ENCODE data around the gene KLHL9. TPM values are rescaled to one million over a fixed set of nuclear protein-coding genes. Genes with fewer than 3 reads are reported as not detected.

Gene KLHL9
- total and polyA plus RNA-seq, 2 of the 13 experiments (the other 11 are each of a cell fraction or from before 2014, with no cell fraction given), result 8.7 to 17.7 TPM

DNA sequence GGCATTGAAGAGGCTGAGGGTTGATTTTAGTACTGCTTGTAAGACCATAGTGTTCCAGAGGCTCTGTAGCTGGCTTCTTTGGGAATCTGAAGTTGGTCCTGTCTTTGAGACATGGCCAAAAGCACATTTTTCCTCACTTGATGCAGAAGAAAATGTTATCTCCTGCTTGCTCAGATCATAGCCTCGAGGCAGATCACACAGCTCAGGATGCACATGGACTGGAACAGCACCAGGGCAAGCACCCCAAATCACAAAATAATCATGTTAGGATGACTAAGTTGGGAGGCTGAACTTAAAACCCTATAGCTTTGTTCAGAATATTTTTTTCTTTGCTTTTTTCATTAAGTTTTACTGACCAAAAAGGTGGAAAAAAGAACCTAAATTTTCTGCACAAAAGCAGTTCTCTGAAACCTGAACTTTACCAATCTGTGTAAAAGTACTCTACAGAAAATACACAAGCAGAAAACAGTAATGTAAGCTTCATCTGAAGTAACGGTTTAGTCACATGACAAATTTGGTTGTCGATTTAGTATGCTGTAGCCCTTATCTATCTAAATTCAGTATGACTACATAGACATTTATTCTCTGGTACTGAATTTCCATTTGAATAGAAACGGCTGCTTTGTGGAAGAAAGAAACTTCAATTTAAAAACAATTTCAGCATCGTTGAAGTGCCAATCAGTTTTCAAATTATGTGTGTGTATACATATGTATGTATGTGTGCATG is 3.4 kb downstream of the KLHL9 start (continued):
- no peak for TF ChIP-seq RBAK (CRISPR knock-in tag; IDR thresholded peaks at IDR 0.05)

DNA sequence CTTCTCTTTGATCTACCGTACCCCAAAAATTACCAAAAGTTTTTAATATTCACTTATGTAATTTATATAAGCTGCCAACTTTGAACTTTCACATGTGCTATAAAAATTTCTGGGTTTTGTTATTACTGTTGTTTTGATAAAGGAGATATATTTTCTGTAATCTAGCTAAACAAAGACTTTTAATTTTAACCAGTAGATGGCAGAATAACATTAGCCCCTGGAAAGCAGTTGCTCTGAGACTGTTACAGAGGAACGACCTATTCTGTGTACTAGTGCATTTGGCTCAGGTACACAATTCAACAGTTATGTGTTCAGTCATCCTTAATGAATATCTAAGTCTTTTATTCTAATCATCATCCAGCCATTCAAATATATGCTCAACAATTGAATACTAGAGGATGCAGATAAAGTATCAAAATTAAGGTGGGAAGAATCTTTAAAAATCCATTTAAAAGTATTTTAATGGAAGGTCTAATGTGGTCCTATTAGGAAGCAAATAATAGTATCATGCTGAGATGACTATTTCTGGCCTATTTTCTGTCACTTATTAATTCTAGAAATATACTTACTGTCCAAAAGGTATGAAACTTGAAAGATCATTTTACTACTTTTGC is 8.6 kb downstream of the KLHL9 start:
- ChIA-PET CTCF (ENCODE audit: low intra/inter-chr PET ratio, low total read pairs) (interaction anchor here (0.7 to 2.2 kb wide), 3 partner anchors 69 to 463 kb away, joined by 4 to 23 read pairs (median 5); no protein-coding TSS in a partner anchor), POLR2A (interaction anchor here (1.0 kb wide), 1 partner anchor 9 kb away, joined by 7 read pairs; the partner anchor contains the start of gene KLHL9)
- in situ Hi-C loops (cut with HindIII; ENCODE audit: extremely low pct_ligation_motif_present, low pct_unique_long_range_greater_than_20kb), result no loop called here
- BruUV-seq (replicated peaks), result no TSS peak
- WGBS (ENCODE audit: low lambda C conversion rate), result 48% methylated on average over 2 of the region's 2 CpGs
- Histone ChIP-seq H3K27ac (ENCODE audit: extremely low read length, insufficient read depth, low read length) (no peak overlapping the region), H4K20me1 (ENCODE audit: insufficient read depth, low read length) (peaks cover 6% of the 10 kb centered on the region; the same call in 1 of the 2 replicates), H3K9me3 (ENCODE audit: low read length) (no peaks in the 10 kb centered on the region), H3K27me3 (ENCODE audit: control insufficient read depth in 1 of 2, insufficient read depth in 2 of 2, low read length in 2 of 2) (no peaks in the 10 kb centered on the region), H3K4me3 (replicated peaks in 1 of 3; ENCODE audit: insufficient read depth in 1 of 3, low read depth in 2 of 3, low read length in 3 of 3) (no peak overlapping the region), H3K79me2 (ENCODE audit: insufficient read depth, low read length) (peaks cover 2% of the 10 kb centered on the region), H2AFZ (ENCODE audit: low read length) (no peak overlapping the region), H3K4me1 (ENCODE audit: insufficient read depth, low read length) (peaks cover 3% of the 10 kb centered on the region; the same call in 1 of the 2 replicates), H3K4me2 (ENCODE audit: low read depth, low read length) (no peak overlapping the region), H3K9ac (ENCODE audit: insufficient read depth, low read depth, low read length) (no peak overlapping the region), H3K36me3 (replicated peaks in 1 of 2; ENCODE audit: control insufficient read depth in 1 of 2, insufficient read depth in 2 of 2, low read length in 2 of 2) (peaks cover 0 to 11% of the 10 kb centered on the region in 2 experiments; a peak in 1 of 5 replicates)
- ATAC-seq, result peak; percentile 90
- intact Hi-C loops (cut with micrococcal nuclease; ENCODE audit: unreplicated experiment), result loop anchor here (1.0 to 2.0 kb wide), 3 partner anchors 70 to 462 kb away; no protein-coding TSS in a partner anchor
- peak; percentile 39 for DNase-seq (ENCODE audit: low spot score)
- FAIRE-seq, result peak; percentile 79
- TF ChIP-seq CTCF (CRISPR knock-in tag; IDR thresholded peaks at IDR 0.05) (peak; percentile 66), STAG1 (CRISPR knock-in tag; IDR thresholded peaks at IDR 0.05) (peak; percentile 68), ZNF263 (CRISPR knock-in tag; IDR thresholded peaks at IDR 0.05) (no peak), ETS1 (CRISPR knock-in tag; IDR thresholded peaks at IDR 0.05) (no peak), KLF11 (CRISPR knock-in tag; IDR thresholded peaks at IDR 0.05) (no peak), KDM6A (CRISPR knock-in tag; IDR thresholded peaks at IDR 0.05; ENCODE audit: low read depth) (no peak), RAD21 (CRISPR knock-in tag; IDR thresholded peaks at IDR 0.05) (0 out of 2 replicates have a peak, but pooled peaks have one; percentile 21), SRF (IDR thresholded peaks at IDR 0.05; ENCODE audit: low read depth, low read length) (no peak), ZNF350 (CRISPR knock-in tag; IDR thresholded peaks at IDR 0.05; ENCODE audit: borderline replicate concordance, low read depth) (no peak), FOXA3 (CRISPR knock-in tag; IDR thresholded peaks at IDR 0.05) (0 out of 2 replicates have a peak, but pooled peaks have one; percentile 11), NFATC3 (CRISPR knock-in tag; IDR thresholded peaks at IDR 0.05) (no peak), SIN3B (IDR thresholded peaks at IDR 0.05; ENCODE audit: low read length) (no peak), LBX2 (CRISPR knock-in tag; IDR thresholded peaks at IDR 0.05; ENCODE audit: borderline replicate concordance) (no peak), LCORL (IDR thresholded peaks at IDR 0.05) (no peak), LCORL (CRISPR knock-in tag; IDR thresholded peaks at IDR 0.05) (no peak), FOXP1 (IDR thresholded peaks at IDR 0.05) (no peak), FOXP1 (CRISPR knock-in tag; IDR thresholded peaks at IDR 0.05) (no peak), SMC3 (IDR thresholded peaks at IDR 0.05; ENCODE audit: low read length) (peak; percentile 49), TCF7L2 (IDR thresholded peaks at IDR 0.05; ENCODE audit: low read depth, low read length) (no peak)
- TF ChIP-seq, protein P1, sequence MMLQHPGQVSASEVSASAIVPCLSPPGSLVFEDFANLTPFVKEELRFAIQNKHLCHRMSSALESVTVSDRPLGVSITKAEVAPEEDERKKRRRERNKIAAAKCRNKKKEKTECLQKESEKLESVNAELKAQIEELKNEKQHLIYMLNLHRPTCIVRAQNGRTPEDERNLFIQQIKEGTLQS (CRISPR knock-in tag; IDR thresholded peaks at IDR 0.05), result no peak

Data from HepG2 (cell line).